GM19324 (cell line): ENCODE measurements around the gene FAP.

Experiments used
- ATAC-seq: cut with Tn5 transposase; IDR thresholded peaks from one replicate; pipeline ENCODE4 v1.9.1; 2021; ENCODE audit warnings: mild to moderate bottlenecking, moderate library complexity; ENCODE audit not compliant: unreplicated experiment, low FRiP score

Gene FAP

DNA sequence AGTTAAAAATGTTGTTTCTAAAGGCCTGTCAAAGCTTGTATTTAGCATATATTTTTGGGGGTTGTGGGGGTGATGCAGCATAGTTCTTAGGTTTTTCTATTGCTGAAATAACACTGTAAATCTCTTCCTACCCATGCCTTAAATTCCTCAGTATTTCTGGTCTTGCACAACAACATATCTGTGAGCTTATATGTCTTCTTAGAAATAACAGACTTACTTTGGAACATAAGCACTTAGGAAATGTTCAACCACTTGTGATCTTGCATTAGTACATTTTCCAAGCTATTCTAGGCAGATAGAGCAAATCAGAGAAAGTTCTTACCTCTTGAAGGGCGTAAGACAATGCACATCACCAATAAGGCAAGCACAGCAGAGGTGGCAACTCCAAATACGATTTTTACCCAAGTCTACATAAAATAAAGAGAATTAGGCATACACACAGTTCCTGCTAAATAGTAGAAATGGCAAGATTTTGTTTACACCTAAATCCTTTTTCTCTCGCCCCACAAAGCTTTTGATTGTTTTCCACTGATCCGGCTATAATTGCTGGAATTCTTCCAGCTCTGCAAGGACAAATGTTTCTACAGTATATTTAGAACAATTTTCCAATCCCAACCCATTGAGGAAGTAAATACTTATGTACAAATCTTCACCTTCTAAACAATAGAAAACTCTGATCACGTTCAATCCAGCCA is 512 bp downstream of the FAP start:
- ATAC-seq = no peak

DNA sequence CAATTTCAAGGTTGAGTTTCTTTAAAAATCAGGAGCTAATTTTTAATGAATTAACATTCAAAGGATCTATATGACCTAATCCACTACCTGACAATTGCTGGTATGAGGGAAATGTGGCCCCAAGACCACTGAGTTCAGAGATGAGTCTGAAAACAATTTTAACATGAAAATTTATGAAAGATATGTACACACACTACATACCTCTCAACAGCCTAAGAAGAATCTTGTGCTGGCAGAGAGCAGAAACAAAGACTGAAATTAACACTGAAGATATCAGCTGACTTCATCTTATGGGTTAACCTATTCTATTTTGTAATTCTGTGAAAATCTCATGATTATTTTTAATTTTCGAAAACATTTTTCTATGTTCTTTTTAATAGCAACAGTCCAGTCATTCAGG is 1.7 kb downstream of the FAP start:
- ATAC-seq = no peak

DNA sequence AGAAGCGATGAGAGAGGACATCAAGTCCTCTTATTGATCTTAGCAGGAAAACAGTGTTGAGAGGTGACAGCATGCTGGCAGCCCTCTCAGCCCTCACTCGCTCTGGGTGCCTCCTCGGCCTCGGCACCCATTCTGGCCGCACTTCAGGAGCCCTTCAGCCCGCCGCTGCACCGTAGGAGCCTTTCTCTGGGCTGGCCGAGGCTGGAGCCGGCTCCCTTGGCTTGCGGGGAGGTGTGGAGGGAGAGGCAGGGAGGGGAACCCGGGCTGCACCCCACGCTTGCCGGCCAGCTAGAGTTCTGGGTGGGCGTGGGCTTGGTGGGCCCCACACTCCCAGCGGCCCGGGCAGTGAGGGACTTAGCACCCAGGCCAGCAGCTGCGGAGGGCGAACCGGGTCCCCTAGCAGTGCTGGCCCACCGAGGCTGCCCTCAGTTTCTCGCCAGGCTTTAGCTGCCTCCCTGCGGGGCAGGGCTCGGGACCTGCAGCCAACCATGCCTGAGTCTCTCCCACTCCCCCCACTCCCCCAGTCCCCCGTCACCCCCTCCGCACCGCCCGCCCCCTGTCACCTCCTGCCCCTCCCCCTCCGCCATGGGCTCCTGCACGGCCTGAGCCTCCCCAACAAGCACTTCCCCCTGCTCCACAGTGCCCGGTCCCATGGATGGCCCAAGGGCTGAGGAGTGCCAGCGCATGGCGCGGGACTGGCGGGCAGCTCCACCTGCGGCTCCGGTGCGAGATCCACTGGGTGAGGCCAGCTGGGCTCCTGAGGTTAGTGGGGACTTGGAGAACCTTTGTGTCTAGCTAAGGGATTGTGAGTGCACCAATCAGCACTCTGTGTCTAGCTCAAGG is 8.4 kb downstream of the FAP start:
- no peak for ATAC-seq

DNA sequence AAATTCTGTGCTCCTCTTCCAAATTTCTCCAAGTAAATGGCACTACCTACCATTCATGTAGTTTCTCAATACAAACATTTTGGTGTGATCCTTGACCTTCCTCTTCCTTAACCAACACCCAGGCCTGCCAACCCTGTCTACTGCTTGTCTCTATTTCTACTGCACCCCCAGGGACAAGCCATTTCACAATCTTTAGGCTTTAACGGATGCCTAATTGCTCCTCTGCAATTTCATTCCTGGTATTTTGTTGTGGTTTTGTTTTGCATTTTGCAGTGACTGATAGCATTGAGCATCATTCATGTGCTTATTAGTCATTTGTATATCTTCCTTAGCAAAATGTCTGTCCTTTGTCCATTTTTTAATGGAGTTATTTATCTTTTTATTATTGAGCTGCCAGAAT is 10.0 kb downstream of the FAP start:
- no peak for ATAC-seq

DNA sequence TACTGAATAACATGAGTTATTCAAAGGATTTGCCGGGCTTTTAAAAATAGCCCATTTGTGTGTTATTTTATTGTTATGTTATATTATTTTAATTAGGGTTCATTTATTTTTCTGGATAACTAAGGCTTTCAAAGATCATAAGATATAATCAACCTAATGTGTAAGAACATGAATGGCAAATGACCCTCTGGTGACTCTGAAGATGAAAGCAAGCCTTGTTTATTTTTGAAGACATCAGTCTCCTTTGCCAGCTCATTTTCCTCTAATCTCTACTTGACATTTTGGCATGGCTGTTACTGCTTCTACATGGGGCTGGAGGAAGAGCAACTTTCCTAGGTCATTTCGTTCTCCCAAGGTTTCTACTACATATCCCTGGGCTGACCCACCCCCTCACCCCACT is 10.6 kb downstream of the FAP start:
- ATAC-seq = no peak

DNA sequence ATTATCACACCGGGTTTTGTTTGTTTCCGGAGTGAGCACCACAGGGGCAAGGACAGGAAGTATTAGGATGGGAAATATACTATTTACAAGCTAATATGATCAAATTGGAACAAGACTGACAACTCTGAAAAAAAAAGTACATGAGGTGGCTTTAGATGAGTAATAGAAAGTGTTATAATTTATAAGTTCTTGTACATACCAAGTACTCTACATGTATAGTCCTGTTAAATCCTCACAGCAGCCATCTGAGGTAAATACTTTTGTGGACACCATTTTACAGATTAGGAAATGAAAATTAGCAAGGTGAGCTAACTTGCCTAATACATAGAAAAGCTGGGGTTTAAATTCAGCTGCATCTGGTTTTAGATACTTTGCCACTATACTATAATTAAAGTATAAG is 11.2 kb downstream of the FAP start:
- no peak for ATAC-seq

DNA sequence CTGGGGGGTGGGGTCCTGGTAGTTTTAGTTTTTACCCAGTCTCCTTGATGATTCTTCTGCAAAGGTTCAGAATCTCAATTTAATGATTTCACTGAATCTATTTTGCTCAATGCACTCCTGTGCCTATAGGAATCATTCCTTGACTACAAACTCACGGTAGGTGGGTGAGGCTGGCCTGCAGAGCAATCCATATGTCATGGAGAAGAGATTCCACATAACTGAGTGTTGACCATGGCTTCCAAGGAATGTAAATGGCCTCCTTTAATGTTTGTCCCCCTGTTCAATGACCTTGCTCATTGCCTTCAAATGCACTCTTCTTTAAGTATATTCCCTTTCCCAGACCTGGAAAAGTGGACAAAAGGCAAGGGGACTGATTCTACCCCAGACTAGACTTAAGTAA is 12.5 kb downstream of the FAP start:
- ATAC-seq = no peak

DNA sequence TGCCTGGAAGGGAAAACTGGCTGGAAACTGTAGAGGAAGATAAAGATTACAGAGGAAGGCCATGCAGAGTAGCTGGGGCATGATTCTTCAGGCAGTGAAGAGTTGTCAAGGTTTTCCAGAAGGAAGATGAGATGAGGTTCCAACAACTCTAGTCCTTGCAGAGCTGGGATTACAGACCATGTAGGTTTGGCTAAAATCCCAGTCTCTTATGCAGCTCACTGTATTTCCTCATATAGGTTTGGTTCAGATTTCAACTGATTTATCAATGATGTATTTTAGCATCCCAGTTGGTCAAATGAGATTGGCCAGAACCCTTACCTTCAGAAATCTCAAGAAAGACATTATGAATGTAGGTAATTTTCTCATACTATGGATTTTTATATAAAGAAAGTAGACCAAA is 16.4 kb downstream of the FAP start:
- ATAC-seq = no peak

DNA sequence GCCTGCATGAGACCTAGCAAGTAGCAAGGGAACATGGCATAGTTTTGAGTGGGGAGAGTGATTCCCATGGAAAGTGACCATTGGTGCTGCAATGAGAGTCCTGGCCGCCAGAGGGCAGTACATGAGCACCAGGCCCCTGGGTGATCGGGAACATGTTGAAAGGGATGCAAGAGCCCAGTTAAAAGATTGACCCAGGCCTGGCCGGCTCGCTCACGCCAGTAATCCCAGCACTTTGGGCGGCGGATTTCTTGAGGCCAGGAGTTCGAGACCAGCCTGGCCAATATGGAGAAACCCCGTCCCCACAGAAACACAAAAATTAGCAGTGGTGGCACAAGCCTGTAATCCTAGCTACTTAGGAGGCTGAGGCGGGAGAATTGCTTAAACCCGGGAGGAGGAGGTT is 22.2 kb downstream of the FAP start:
- ATAC-seq = peak; percentile 95

DNA sequence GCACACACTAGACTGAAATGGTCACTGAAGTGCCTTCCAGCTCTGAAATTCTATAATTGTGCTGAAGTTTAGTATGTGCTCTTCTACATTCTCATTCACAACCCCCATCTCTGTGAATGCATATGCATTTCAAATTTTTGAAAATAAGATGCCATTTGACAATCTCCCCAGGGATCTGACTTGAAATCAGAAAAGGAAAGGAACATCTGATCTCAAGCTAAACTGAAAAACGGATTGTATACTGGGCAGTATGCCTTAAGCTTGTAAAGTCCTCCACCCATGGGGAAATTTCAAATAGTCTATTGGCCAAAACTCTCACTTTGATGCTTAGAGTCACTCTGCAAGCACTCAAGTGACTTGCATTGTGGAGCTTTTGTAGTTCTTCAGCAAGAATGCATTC is 22.9 kb downstream of the FAP start:
- no peak for ATAC-seq

DNA sequence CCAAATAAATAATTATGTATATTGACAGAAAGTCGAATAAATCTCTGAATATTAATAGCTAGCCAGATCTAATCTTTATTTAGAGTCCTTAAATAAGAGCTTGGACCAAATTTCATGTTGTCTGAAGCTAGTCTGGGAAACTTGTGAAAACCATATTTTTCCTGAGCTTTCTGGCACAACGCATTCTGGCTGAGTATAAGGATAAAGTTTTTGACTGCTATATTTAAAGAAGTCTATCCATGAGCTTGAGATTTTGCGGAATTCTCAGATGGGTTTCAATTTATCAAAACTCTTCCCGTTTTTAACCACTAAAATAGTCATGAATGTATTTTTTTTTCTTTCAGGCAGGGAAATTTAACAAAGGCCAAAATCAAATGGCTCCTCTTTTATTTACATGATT is 23.8 kb downstream of the FAP start:
- no peak for ATAC-seq

DNA sequence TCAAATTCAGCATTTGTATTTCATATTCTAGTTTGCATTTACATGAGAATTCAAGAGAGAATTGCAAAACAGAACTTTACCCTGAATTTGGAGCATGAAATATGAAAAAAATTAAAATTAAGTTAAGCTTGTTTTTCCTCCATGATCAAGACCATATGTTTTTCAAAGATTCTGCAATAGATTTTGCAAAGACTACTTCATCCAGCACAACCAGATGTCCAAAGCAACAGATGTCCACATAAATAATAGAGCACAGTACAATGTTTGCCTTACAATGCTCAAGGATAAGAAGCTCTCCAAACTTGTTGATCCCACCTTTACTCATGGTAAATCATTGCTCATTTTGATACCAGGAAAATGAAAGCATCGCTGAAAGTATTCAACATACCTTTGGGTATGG is 25.6 kb downstream of the FAP start:
- no peak for ATAC-seq

DNA sequence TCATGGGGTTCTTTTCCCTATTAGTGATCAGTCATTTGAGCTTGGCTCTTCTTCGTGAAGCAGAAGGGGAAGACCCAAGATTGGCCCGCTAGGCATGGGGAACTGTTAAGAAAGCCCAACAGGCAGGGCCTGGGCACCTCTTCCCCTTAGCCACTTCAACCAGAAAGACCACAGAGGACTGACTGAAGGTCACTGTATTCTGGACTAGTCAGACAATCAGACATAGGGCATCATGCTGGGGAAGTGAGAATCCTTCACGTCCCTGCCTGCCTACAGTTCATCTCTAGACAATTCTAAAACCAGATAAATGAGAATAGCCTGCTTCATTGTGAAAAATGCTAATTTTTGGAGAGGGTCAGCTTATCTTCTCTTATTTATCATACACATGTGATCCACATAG is 28.1 kb downstream of the FAP start:
- ATAC-seq = no peak

DNA sequence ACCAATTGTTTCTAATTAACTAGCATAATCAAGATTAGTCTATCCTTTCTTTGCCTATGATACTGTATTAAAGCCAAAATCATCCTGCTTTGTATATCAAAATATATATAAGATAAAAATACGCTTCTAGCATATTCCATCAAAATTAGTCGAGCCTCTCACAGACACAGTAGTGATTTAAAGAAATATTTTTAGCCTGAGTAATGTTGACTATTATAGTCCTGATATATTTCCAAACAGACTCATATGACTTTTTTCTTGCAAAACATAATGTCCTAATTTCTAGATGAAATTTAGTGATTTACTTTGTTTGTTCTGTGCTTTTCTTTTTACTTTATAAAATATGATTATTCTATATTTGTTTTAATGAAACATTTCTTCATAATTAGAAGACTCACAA is 30.9 kb downstream of the FAP start:
- no peak for ATAC-seq

DNA sequence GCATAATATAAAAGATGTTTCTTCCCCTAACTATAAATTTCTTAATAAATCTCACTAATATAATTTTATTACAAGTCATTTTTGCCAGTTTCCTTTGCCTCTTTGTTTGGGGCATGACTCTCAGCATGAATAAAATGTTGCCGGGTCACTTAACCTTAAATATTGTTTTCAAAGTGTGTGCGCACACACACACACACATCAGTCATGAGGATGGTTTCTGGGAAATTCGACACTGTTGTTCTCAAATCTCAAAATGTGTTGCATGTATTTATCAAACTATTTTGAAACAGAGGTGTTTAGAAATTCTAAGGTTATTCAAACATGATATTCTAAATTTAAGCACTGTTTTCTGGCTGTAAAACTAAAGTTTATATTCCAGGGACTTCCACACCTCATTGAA is 31.5 kb downstream of the FAP start:
- ATAC-seq = no peak

DNA sequence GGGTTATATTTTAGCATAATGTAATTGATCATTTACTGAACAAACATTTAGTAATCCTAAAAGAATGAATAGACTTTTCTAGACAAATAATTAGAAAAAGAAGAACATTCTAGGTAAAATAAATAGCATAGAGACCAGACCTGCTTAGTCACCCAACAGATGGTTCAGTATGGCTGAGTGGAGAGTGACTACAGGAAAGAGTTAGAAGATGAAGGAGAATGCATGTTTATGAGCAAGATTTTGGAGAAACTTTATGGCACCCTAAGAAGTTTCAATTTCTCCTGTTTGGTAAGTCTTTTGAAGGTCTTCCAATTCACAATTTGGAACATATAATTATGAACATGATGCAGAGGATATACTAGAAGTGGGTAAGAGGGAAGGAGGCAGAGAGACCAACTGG is 32.9 kb downstream of the FAP start:
- no peak for ATAC-seq

DNA sequence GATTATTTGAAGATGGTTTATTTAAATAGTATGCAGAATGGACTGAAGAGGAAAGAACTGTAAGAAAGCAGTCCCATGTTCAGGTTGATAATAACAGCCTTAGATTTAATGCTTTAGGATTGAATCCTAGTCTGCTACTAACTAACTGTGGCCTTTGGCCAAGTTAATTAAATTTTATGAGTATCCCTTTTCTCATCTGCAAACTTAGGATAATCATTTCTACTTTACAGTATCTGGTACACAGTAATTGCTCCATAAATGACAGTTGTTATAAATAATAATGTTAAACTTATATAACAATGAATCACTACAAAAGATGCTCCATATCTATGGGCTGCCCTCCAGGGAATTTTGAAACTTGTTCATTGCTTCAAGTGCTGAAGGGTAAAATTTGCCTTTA is 41.0 kb downstream of the FAP start:
- ATAC-seq = no peak

DNA sequence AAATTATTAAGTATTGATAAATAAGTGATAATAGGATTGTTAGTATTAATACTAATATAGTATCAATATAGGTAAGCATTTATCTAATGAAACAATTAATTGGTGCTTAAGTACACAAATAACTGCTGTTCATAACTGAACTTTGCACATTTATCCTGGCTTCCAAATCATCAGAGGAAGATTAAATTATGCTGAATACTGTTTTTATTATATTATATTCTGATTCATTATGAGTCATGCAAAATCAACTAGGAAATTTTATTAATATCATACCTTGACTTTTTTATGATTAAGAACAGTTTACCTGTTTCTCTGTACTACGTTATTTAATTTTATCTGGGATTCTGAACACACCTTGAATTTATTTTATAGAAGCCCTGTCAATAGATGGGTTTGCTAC is 42.6 kb downstream of the FAP start:
- no peak for ATAC-seq

DNA sequence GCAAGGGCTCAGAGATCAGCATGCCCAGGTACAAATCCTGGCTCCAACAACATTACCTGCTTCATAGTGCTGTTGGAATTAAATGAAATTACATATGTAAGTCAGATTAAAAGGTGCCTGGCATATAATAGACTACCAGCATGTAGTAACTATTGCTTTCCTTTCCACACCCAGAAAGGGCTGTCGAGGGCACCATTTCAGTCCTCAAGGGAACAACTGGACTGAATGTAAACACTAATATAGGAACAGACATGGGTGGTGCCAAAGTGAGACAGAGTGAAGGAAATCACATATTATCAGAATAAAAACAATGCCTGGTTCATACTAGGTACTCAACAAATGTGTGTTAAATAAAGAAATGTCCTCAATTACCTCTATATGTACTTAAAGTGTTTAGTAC is 43.3 kb downstream of the FAP start:
- ATAC-seq = no peak

DNA sequence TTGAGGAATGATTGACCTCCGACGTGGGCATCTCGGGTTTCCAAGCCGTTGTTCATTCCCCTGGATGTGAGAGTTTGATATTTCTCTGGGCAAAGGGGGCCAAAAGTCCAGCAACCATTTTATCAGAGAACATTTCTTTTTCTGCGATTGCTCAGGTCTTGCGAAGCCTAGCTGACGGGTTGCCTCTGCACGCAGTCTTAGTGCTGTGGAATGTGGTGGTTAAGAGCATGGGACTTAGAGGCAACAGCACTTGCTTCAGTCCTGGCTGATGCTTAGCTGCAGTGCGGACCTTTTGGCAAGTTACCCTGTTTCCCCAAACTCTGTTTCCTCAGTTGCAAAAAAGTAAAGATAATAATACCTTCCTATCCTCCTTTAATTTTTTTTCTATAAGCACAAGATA is 45.0 kb downstream of the FAP start:
- no peak for ATAC-seq

DNA sequence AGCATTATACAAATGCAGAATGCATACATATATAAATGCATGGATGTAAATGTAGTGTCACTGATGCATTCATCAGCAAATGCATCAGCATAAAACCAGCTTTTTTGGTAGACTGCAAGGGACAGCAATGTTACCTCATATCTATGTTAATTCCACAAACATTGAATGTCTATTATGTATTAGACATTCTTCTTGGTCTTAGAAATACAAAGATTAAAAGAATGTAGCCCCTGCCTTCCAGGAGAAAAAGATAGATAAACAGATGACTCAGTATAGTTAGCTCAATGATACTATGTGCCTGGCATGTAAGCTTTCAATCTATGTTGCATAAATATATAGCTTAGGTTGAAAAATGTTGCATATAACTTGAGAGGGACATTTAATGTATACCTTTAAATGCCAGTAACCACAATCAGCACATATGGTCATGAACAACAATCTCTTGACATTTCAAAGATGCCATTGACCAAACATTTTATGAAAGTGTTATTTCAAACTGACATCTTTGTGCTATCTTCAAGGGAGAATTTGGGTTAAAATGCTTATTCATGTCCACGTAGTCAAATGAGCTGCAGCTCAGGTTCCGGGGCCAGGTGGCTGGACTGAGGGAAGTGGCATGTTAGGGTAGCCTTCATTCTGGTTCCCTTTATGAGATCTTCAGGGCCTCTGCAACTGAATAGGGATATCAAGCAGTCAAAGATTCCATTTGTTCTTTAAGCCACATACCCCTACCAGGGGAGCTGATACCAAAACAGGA is 46.0 kb downstream of the FAP start:
- no peak for ATAC-seq

DNA sequence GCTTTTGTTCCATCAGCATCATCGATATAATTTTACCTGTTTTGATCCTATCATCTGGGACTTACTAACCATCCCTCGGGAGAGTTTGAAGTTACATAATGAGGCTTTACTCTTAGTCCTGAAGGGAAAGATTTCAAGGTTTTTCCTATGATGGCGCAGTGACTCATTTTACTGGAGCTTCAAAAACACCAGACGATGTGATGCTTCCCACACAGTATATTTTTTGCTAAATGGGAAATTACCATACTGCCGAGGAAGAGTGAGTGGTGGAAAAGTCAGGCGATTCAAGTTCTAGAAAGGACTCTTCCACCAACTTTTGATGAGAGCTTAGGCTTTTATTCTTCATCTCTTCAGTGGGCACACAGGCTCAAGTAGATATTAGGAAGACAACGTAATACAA is 46.6 kb downstream of the FAP start:
- no peak for ATAC-seq
